Peyer's patch (tissue), 4 donors: Measurements from ENCODE around the gene DCUN1D3. TPM values are rescaled to one million over a fixed set of nuclear protein-coding genes. Genes with fewer than 3 reads are reported as not detected.

Experiments
- DNase-seq, 3 donors: peaks; one replicate each; pipeline ENCODE4 v3.0.0-alpha.2; 2017 to 2019
- H3K27ac ChIP-seq, 4 donors: fragments of 200-600 bp; sonication (generic); one replicate each; pipeline ENCODE4 v1.5.1; 2016 to 2019
- H3K27me3 ChIP-seq, 2 donors: fragments of 200-600 bp; sonication (generic); one replicate each; pipeline ENCODE4 v1.5.1; 2019
- H3K36me3 ChIP-seq, 3 donors: fragments of 200-600 bp; sonication (generic); one replicate each; pipeline ENCODE4 v1.5.1; 2016 to 2019
- H3K4me1 ChIP-seq, 4 donors: fragments of 200-600 bp; sonication (generic); one replicate each; pipeline ENCODE4 v1.5.1; 2016 to 2019
- H3K4me3 ChIP-seq, 4 donors: fragments of 200-600 bp; sonication (generic); 1 replicate in 3 of 4; 2 replicates in 1 of 4; pipeline ENCODE4 v1.5.1; 2016 to 2019; ENCODE audit warnings: mild to moderate bottlenecking in 1 of 4
- H3K9me3 ChIP-seq, 4 donors: fragments of 200-600 bp; sonication (generic); one replicate each; pipeline ENCODE4 v1.5.1; 2016 to 2019; ENCODE audit warnings: mild to moderate bottlenecking in 1 of 4
- POLR2A ChIP-seq, 2 donors: fragments of 450-650 bp; IDR thresholded peaks; one replicate each; pipeline ENCODE4 v1.5.1; 2017; ENCODE audit warnings: antibody characterized with exemption in 2 of 2, mild to moderate bottlenecking in 2 of 2, moderate library complexity in 2 of 2
- total RNA-seq, 4 donors: library from RNA; depleted of rRNA; stranded (reverse); fragments of >200 nt; gene quantifications; one replicate each; pipeline ENCODE4 v1.1.0, GENCODE V29; 2016
- TF ChIP-seq, protein P1 (sequence below), 6 experiments: fragments of 450-650 bp in 4 of 6; fragments of 200-600 bp in 2 of 6; sonication (generic) in 1 of 6; IDR thresholded peaks; one replicate each; pipeline ENCODE4 v1.5.1; 2017 to 2019; ENCODE audit warnings: antibody characterized with exemption in 6 of 6, mild to moderate bottlenecking in 3 of 6, moderate library complexity in 1 of 6

The DCUN1D3 gene
- total RNA-seq, 4 donors from 2014 or later: 6.5 to 12.2 (median 9.5) TPM

DNA sequence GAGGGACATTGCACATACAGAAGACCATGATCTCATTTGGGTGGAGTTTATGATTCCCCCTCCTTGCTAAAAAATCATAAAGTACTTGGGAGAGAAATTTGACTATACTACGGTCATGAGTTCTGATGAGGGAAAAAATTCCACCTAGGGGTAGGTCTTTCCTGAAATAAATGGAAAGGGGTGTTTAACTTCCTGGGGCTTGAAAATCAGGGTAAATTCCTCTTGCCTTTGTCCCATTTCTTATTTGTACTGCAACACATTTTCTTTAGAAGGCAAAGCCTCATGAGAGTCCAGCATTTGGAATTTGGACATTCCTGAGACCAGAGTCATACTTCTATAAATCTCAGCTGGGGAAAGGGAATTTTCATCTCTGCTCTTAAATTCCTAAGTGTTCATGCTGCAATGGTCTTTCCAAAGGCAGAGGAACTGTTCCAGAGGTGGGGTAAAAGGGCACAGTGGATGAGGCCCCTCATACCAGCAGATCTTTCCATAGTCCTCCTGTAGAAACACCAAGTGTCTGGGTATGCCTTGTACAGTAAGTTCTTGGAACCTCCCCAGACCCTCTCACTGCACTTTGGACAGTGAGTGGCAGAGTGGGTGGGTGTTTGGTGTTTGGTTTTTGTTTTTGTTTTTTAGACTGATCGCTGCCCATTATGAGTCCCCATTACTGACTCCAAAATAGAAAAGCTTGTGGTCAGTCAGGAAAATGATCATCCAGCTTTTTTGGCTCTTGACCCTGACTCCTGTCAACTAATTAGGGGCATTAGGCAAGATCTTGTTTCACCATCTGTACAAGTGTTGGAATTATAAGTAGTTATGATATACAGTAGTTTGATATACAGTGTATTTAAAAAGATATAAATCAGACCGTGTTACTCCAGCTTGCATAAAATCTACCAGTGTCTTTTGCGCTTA is 6.4 kb upstream of the DCUN1D3 start:
- H3K36me3 ChIP-seq: no peaks in the 10 kb centered on the region
- TF ChIP-seq, protein P1, sequence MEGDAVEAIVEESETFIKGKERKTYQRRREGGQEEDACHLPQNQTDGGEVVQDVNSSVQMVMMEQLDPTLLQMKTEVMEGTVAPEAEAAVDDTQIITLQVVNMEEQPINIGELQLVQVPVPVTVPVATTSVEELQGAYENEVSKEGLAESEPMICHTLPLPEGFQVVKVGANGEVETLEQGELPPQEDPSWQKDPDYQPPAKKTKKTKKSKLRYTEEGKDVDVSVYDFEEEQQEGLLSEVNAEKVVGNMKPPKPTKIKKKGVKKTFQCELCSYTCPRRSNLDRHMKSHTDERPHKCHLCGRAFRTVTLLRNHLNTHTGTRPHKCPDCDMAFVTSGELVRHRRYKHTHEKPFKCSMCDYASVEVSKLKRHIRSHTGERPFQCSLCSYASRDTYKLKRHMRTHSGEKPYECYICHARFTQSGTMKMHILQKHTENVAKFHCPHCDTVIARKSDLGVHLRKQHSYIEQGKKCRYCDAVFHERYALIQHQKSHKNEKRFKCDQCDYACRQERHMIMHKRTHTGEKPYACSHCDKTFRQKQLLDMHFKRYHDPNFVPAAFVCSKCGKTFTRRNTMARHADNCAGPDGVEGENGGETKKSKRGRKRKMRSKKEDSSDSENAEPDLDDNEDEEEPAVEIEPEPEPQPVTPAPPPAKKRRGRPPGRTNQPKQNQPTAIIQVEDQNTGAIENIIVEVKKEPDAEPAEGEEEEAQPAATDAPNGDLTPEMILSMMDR (IDR thresholded peaks at IDR 0.05): no peak
- no peak for TF ChIP-seq POLR2A (IDR thresholded peaks at IDR 0.05)
- no peaks in the 10 kb centered on the region for H3K27me3 ChIP-seq
- no peak overlapping the region for H3K4me3 ChIP-seq
- DNase-seq: no peak
- peak overlapping the region; percentile 34 to 71 (median 56) for H3K27ac ChIP-seq
- no peaks in the 10 kb centered on the region for H3K9me3 ChIP-seq
- peaks cover 0 to 37% (median 10%) of the 10 kb centered on the region in 4 donors for H3K4me1 ChIP-seq

DNA sequence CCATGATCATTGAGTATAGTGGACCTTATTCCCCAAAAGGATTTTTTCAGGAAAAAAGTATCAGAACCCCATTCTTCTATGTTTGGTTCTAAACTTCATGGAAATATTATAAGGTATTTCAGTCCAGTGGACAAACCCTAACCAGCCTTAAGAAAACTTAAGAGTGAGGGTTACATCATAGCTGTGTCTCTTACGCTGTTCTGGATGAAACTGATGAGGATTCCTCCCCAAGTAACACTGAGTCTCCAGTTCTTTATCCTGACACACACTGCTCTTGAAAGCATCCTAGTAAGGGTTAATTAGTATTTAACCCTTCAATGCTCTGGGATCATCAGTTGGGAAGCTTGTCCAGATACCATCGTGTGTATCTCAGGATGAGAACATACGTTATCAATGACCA is 5.4 kb upstream of the DCUN1D3 start:
- no peak overlapping the region for H3K4me3 ChIP-seq
- H3K4me1 ChIP-seq: peaks cover 0 to 36% (median 11%) of the 10 kb centered on the region in 4 donors
- no peaks in the 10 kb centered on the region for H3K27me3 ChIP-seq
- H3K9me3 ChIP-seq: no peaks in the 10 kb centered on the region
- TF ChIP-seq, protein P1 (IDR thresholded peaks at IDR 0.05): no peak
- TF ChIP-seq POLR2A (IDR thresholded peaks at IDR 0.05): no peak
- H3K27ac ChIP-seq: peak overlapping the region; percentile 34 to 71 (median 56)
- H3K36me3 ChIP-seq: no peaks in the 10 kb centered on the region
- DNase-seq: no peak

DNA sequence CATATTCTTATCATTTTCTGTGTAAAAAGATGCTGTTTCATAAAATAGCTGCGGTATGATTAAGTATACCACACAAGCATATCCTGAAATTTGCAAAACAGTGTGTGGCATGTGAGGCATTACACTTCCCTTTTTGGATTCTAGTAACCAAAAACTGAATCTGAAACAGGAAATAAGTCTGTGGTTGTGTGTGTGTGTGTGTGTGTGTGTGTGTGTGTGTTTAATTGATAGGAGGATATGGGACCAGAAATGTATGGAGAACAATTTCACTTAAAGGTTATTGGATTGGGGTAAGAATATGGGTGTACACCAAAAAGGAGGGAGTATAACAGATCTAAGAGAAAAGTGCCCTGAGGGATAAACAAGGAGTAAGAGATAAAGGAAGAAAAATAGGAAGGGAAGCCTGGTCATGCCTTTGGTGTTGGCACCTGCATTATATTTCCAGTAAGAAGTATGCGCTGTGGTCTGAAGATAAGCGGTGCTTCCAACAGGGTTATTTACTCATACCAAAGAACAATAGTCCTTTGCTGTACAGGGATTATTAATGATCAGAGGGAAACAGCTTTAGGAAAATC is 4.4 kb upstream of the DCUN1D3 start:
- Histone ChIP-seq H3K9me3 (no peaks in the 10 kb centered on the region), H3K4me1 (peaks cover 0 to 36% (median 12%) of the 10 kb centered on the region in 4 donors), H3K27me3 (no peaks in the 10 kb centered on the region), H3K36me3 (no peaks in the 10 kb centered on the region), H3K4me3 (no peak overlapping the region), H3K27ac (peak overlapping the region; percentile 4 to 71 (median 60))
- no peak for TF ChIP-seq POLR2A (IDR thresholded peaks at IDR 0.05)
- TF ChIP-seq, protein P1 (IDR thresholded peaks at IDR 0.05): no peak
- peak in 1 of 3 donors; percentile 29 for DNase-seq

DNA sequence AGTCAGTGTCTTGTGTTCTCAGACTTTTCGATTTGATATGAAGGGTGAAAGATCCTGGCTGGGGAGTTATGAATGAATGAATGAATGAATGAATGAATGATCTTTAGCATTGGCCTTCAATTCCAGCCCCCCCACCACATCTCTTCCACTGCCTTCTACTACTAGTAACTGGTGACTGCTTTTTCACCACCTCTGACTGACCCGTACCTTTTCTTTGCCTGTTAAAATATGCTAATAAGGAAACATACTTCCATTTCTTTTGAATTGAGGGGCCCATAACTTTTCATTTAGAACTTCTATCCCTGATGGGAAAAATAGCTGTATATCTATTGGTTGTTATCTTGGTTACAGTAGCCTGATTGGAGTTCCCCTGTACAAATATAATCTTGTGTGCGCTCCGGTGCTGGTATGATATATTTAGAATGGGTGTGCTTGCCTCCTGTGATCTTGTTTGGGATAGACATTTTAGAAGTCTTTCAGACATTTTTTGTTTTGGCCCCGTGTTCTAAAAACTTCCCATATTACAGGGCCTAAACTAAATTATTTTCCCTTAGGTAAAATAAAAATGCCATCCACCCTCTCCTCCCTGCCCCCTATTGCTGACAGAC is 3.8 kb upstream of the DCUN1D3 start:
- Histone ChIP-seq H3K9me3 (no peaks in the 10 kb centered on the region), H3K36me3 (no peaks in the 10 kb centered on the region), H3K27ac (peak overlapping the region; percentile 4 to 71 (median 60)), H3K4me1 (peaks cover 0 to 42% (median 14%) of the 10 kb centered on the region in 4 donors), H3K27me3 (no peaks in the 10 kb centered on the region), H3K4me3 (no peak overlapping the region)
- TF ChIP-seq, protein P1 (IDR thresholded peaks at IDR 0.05): no peak
- DNase-seq: no peak

DNA sequence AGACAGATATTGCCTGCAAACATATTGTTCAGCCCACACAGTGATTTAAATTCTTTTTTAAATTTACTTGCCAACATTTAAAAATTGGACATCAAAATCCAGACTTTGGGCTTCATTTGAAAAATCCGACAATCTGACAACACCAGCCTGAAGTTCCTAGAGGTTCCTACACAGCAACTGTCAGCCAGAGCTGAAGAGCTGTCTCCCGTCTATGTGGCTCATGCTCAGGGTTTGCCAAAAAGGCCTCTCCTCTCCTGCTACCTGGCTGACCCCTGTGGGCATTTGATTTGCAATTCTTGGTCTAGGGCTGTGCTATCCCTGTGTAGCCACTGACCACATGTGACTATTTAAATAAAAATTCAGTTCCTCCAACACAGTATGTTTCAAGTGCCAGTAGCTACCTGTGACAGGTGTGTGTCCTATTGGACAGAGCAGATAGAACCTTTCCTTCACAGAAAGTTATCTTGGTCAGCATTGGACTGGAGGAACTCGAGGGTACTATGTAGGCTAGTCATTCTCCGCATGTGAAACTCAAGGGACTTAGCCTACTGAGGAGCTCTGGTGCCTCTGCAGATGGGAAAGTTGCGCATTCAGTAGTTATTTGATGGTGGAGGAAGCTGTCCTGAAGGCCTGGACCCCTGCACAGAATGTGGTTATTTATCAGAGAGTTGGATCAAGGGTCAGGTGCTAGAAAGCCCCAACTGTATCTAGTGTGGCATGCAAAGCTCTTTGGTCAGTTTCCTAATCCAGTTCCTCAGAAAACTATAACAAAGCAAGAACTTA is 3.1 kb upstream of the DCUN1D3 start:
- peak overlapping the region in 3 of 4 donors; percentile 53 to 71 (median 68) for H3K27ac ChIP-seq
- no peaks in the 10 kb centered on the region for H3K27me3 ChIP-seq
- no peak overlapping the region for H3K4me3 ChIP-seq
- no peaks in the 10 kb centered on the region for H3K9me3 ChIP-seq
- H3K36me3 ChIP-seq: no peaks in the 10 kb centered on the region
- peaks cover 0 to 49% (median 14%) of the 10 kb centered on the region in 4 donors for H3K4me1 ChIP-seq
- DNase-seq: no peak
- TF ChIP-seq, protein P1 (IDR thresholded peaks at IDR 0.05): no peak
- no peak for TF ChIP-seq POLR2A (IDR thresholded peaks at IDR 0.05)
